C1 segment of cervical spinal cord (tissue), 14 donors: ENCODE data around the gene KPNA6.
"Not testable (repeated sequence)": the region's sequence is repeated elsewhere in the genome, so short reads cannot be mapped to it uniquely, and the experiment has no call there.

Experiments
- DNase-seq, 14 donors: peaks; one replicate each; lab custom pipeline; 2025; lab: John Stamatoyannopoulos, UW

Gene KPNA6

DNA sequence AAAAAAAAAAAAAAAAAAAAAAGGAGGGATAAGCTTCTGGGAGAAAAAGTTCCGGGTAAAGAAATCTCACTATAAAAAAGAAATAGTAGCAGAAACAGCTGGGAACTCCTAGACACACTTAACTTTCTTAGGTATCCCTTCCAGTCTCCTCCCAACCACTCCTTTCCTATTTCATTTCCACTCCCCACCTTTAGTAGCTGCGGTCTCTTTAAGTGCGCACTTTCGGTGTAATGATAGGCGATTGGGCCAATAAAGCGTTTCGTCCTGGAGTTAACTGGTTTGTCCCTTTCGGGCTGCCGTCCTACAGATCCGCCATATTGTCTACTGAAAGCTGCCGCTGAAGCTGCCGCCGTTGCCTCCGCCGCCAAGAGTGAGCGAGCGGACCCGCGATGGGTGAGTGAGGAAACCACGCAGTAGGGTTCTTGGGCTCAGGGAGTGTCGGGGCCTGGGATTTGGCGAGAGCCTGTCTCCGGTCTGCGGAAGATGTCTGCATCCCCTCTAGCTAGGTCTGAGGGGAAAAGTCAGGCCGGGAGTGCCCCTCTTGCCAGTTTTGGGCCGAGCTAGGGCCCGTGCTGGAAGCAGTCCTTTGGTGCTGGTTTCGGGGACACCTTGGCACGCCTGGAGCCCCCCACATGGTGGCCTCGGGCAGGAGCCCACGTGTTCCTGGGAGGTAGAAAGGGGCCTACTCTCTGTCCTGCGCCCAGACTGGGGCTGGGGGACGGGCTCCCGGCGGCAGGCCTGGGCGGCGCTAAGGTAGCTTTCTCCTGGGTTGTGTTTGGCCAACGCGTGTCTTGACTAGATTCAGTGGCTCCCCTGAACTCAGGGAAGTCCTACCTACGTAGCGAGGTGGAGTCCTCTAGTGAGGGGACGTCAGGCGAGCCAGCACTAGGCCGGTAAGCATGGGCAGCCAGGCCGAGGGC lies at the start of gene KPNA6:
TSS of gene KPNA6 (plus strand) at position 315 of the 920 bp plus-strand sequence. CDS start at position 390, 75 bp downstream.
- DNase-seq = peak; percentile 9 to 88 (median 84)

DNA sequence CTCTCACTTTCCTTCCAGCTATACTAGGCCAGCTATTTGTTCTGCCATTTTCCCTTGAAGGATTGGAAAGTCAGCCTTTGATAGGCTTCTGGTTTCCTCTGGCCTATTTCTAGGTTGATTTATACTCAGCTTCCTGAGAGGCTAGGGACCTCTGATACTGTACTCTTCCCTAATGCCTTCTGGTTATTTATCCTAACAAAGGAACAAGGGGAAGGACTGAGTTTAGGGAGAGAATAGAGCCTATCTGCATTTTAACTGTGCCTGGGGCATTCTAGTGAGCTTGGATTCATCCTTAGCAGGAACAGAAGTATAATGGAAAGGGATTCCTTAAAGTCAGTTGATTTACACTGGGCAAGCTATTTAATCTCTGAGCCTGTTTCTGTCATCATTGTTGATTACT lies 46.9 kb upstream of the KPNA6 start:
- no peak for DNase-seq

- no peak for DNase-seq
These were observed 45.0 kb upstream of the KPNA6 start for GRCh38 chr1:32062867-32063230.

DNA sequence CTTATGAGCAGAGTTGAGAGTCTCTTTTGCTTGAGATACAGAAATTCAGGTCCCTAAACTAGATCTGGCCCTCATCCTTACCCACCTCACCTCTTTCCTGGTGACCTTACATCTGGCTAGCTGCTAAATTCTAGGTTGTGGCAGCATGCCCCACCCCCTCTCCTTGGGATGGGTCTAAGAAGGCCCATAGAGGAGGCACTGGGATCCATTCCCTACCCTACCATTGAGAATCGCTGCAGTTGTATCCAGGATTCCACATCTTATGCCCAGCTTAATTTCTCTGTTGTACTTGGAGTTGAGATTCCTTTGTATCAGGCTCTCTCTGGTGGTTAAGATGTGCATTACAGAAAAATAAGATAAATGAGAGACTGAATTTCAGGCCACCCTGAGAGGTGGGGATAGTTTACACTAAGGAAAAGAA lies 44.6 kb upstream of the KPNA6 start:
- DNase-seq = peak in 3 of 14 donors; percentile 14 to 33 (median 19)

DNA sequence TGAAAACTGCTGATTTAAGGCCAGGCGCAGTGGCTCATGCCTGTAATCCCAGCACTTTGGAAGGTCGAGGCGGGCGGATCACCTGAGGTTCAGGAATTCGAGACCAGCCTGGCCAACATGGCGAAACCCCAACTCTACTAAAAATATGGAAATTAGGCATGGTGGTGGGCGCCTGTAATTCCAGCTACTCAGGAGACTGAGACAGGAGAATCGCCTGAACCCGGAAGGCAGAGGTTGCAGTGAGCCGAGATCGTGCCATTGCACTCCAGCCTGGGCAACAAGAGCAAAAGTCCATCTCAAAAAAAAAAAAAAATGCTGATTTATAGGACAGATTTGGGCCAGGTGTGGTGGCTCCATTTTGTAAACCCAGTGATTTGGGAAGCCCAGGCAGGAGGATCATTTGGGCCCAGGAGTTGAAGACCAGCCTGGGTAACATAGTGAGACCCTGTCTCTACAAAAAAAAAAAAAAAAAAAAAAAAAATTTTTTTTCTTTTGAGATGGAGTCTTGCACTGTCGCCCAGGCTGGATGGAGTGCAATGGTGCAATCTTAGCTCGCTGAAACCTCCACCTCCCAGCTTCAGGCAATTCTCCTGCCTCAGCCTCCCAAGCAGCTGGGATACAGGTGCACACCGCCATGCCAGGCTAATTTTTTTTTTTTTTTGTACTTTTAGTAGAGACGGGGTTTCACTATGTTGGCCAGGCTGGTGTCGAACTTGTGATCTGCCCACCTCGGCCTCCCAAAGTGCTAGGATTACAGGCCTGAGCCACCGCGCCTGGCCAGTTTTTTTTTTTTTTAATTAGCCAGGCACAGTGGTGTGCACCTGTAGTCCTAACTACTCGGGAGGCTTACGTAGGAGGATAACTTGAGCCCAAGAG lies 42.0 kb upstream of the KPNA6 start:
- DNase-seq = not testable (repeated sequence)

DNA sequence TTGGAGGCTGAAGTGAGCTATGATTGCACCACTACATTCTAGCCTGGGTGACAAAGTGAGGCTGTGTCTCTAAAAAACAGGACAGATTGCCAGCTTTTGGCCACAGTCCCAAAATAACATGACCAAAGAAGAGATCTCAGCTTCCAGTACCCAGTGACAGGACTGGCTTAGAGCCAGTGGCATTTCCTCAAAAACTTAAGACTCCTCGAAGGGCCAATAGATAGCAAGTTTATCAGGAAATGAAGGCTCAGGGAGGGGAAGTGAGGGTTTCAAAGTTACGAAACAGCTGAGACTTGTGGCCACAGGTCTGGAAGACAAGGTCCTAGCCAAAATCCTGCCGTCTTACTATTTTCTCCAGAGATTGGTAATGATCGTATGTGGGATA lies 41.4 kb upstream of the KPNA6 start:
- peak in 7 of 14 donors; percentile 24 to 66 (median 35) for DNase-seq

DNA sequence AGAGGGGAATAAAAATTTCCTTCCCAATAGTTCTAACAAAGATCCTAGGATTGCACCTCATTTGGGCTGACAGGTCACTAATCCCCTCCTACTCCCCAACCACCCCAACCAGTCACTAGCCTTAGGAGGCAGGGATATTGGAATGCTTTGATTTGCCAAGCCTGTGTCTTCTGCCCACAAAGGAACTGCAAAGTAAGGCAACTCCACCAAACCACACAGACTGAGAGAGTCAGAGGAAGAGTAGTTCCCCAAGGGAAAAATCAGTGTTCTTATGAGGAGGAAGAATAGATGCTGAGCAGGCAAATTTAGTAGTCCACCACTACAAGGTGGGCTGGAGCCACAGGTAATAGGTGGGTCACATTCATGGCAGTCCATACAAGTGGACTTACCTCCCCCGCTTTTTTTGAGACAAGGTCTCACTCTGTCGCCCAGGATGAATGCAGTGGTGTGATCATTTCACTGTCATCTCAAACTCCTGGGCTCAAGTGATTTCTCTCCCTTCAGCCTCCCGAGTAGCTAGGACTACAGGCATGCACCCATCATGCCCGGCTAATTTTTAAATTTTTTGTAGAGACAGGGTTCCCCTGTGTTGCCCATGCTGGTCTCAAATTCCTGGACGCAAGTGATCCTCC lies 38.8 kb upstream of the KPNA6 start:
- no peak for DNase-seq

DNA sequence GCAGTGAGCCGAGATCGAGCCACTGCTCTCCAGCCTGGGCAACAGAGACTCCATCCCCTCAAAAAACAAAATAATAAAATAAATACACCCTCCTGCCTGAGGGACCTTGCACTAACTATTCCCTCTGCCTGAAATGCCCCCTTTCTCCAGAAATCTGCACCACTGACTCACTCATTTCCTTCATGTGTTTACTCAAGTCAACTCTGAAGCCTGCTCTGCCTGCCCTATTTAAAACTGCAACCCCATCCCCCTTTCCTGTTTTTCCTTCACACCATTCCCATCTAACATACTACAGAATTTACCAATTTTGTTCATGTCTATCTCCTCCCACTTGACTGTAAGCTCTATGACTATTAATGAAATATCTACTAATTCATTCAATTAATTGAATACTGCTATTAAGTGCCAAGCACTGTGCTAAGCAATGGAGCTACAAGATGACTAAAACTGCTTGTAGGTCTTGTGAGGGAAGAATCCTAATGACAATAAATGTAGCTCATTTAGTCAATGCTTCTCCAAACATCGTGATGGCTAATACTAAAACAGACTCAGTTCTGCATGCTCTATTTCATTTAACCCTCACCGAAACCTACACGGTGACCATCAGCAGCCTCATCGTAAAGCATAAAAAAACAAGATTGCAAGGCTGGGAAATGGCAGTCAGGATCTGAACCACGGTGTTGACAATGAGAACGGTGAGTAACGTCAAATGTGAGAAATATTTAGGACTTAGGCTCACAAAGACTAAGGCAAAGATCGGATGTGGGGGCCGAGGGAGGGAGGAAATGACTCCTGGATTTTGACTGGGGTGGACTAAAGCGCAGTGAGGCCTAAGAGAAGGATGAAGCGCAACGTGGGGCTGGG lies 35.9 kb upstream of the KPNA6 start:
- peak in 1 of 14 donors; percentile 33 for DNase-seq

- DNase-seq = peak; percentile 73 to 98 (median 96)
These were observed 35.1 kb upstream of the KPNA6 start, which contains the start of gene TMEM39B for GRCh38 chr1:32072622-32073298. TMEM39B (plus strand) TSS chr1:32072939; CDS start chr1:32073048, 109 bp downstream.

- DNase-seq = no peak
These were observed 34.3 kb upstream of the KPNA6 start for GRCh38 chr1:32073299-32074229.

GRCh38 chr1:32074841-32075240 lies 33.0 kb upstream of the KPNA6 start:
- DNase-seq = no peak

DNA sequence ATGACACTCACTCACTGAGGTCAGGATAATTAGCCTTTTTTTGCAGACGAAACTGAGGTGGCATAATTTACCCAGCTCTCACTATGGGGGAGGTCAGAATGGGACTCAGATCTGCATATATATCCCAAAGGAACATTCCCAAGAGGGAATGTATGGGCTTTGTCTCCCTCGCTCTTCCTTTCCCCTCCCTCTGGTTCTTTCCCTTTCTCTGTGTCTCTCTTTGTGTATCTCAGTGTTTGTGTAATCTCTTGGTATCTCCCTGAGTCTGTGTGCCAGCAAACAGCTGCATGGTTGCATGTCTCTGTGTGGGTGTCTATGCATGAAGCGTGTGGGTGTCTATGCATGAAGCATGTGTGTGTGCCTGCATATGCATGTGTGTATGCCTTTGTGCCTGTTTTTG lies 30.4 kb upstream of the KPNA6 start:
- peak in 1 of 14 donors; percentile 7 for DNase-seq

DNA sequence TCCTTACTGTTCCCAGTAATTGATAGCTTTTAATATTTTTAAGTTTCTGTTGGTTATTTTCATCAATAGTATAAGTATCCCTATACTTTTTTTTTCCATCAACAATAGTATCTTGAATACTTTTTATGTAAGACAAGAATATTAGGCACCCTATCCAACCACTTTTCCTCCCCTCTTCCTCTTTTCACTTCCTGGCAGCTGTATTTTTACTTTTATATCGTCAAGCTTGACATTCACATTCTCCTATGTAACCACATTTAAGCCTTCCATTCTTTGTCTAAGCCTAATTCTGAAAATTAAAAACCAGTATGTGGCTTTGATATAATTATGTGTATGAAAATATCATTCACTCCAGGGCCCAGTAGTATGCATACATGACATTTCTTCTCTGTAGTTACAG lies 25.8 kb upstream of the KPNA6 start:
- no peak for DNase-seq

DNA sequence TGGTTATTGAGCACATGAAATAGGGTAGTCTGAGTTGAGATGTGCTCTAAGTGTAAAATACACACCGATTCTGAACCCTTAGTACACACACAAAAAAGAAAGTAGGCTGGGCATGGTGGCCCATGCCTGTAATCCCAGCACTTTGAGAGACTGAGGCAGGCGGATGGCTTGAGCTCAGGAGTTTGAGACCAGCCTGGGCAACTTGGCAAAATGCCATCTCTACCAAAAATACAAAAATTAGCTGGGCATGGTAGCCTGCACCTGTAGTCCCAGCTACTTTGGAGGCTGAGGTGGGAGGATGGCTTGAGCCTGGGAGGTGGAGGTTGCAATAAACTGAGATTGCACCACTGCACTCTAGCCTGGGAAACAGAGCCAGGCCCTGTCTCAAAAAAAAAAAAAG lies 21.5 kb upstream of the KPNA6 start:
- not testable (repeated sequence) for DNase-seq

DNA sequence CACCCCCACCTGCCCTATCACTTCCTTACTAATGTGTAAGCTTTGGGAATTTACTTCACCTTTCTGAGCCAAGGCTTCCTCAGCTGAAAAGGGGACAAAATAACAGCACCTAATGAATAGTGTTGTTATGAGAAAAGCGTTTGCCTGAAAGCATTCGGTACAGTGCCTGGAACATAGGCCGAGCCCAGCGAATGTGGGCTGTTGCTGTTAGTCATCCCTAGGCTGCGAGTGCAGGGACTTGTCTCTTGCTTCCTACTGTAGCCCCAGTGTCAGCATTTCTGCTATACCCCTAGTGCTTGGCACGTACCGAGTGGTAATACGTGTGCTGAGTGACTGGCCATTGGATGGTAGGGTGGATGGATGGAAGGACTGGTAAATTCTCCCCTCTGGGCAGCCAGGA lies 16.7 kb upstream of the KPNA6 start:
- no peak for DNase-seq

DNA sequence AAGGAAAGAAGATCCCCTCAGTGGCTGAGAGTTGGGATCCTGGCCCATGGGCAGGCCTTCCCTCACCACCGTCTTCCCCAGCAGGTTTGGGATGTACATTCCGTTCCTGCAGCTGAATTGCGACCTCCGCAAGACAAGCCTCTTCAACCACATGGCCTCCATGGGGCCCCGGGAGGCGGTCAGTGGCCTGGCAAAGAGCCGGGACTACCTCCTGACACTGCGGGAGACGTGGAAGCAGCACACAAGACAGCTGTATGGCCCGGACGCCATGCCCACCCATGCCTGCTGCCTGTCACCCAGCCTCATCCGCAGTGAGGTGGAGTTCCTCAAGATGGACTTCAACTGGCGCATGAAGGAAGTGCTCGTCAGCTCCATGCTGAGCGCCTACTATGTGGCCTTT lies 16.3 kb upstream of the KPNA6 start:
- no peak for DNase-seq

- DNase-seq = no peak
These were observed 12.9 kb upstream of the KPNA6 start for GRCh38 chr1:32094746-32095521.

DNA sequence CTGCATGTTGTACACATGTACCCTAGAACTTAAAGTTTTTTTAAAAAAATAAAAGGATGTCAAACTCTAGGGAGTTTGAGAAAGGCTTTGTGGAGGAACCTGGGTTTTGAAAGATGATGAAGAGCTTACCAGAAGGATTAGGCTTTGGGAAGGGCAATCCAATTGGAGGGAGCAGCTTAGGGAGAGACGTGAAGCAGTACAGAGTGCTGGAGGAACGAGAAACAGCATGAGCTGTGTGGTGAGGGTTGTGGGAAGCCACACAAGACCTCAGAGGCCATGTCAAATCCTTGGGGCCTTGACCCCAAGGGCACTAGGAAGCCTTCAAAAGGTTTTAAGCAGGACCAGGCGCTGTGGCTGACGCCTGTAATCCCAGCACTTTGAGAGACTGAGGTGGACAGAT lies 8.4 kb upstream of the KPNA6 start:
- DNase-seq = no peak
